Body of pancreas (tissue), 4 donors: ENCODE data around the gene GABRG3.

Experiments
- CTCF ChIP-seq, 7 experiments: fragments of 450-650 bp in 4 of 7; fragments of 200-600 bp in 3 of 7; sonication (generic) in 3 of 7; IDR thresholded peaks; one replicate each; pipeline ENCODE4 v1.5.1; 2016 to 2019; ENCODE audit warnings: antibody characterized with exemption in 7 of 7
- POLR2A ChIP-seq, 3 donors: fragments of 450-650 bp; IDR thresholded peaks; one replicate each; pipeline ENCODE4 v1.6.1; 2016; ENCODE audit warnings: antibody characterized with exemption in 3 of 3, mild to moderate bottlenecking in 2 of 3

DNA sequence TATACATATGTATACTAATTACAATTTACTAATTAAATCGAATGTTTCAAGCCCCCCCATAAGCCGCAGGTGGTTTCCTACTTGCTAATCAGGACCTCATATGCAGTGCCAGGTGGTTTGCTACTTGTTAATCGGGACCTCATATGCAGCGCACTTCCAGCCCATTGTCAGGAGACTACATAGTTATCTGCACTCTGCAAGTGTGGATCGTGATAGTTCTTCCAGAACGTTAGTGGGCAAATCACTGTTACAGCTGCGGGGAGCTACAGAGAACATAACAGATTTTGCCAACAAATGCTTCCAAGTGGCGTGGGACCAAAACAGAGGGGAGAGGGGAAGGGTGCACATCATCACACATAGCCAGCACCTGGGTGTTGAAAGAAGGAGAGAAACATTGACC is 558.4 kb downstream of the GABRG3 start:
- TF ChIP-seq CTCF (IDR thresholded peaks at IDR 0.05) (no peak), POLR2A (IDR thresholded peaks at IDR 0.05) (no peak)
